Measurements from ENCODE around the gene RNF167.
A peak's percentile ranks its signal among the peaks of the same experiment; 100 is the strongest.
"Not testable (repeated sequence)": the region's sequence is repeated elsewhere in the genome, so short reads cannot be mapped to it uniquely, and the experiment has no call there.

RNF167 gene

DNA sequence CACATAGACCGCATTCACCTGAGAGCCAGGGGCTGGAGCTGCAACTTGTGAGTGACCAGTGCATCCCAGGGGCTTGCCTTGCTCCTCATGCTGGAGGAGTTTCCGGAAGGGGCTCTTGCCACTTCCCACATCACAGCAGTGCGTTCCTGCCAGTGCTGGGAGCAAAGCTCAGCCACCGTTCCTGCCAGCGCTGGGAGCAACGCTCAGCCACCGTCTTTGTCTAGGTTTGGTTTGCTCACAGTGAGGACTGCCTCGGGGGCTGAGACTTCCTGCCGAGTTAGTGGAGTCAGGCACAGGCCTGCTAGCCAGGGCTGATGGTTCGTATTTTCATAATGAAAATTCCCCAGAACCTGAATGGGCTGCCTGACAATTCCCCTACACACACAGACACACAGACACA lies 31.8 kb upstream of the RNF167 start:
- no peak overlapping the region for H3K4me3 ChIP-seq (ENCODE audit: low read length)
- TF ChIP-seq, protein P1, sequence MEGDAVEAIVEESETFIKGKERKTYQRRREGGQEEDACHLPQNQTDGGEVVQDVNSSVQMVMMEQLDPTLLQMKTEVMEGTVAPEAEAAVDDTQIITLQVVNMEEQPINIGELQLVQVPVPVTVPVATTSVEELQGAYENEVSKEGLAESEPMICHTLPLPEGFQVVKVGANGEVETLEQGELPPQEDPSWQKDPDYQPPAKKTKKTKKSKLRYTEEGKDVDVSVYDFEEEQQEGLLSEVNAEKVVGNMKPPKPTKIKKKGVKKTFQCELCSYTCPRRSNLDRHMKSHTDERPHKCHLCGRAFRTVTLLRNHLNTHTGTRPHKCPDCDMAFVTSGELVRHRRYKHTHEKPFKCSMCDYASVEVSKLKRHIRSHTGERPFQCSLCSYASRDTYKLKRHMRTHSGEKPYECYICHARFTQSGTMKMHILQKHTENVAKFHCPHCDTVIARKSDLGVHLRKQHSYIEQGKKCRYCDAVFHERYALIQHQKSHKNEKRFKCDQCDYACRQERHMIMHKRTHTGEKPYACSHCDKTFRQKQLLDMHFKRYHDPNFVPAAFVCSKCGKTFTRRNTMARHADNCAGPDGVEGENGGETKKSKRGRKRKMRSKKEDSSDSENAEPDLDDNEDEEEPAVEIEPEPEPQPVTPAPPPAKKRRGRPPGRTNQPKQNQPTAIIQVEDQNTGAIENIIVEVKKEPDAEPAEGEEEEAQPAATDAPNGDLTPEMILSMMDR (conservative IDR thresholded peaks at IDR 0.05; ENCODE audit: low read depth, low read length): no peak
- DNase-seq (ENCODE audit: low read depth): no peak

DNA sequence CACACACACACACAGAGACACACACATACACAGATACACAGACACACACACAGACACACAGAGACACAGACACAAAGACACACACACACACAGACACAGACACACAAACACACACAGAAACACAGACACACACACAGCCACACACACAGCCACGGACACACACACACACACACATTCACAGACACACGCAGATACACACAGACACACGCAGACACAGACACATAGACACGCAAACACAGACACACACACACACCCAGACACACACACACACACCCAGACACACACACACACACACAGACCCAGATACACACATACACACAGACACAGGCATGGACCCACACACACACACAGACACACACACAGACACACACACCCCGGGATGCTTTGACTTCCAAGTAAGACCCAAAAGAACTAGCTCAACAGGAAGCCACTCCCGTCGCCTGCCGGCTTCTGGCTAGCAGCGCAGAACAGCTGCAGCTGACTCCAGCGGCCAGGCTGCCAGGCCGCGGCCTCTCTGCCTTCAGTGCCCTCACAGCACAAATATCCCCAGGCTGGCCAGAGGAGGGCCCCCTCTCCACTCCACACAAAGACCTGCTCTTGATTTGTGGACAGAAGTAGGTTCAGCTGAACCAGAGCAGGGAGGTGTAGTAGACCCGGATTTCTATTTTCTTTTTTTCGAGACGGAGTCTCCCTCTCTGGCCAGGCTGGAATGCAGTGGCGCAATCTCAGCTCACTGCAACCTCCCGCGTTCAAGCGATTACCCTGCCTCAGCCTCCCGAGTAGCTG lies 31.2 kb upstream of the RNF167 start:
- H3K4me3 ChIP-seq (ENCODE audit: low read length): no peak overlapping the region
- DNase-seq (ENCODE audit: low read depth): peak; percentile 62

DNA sequence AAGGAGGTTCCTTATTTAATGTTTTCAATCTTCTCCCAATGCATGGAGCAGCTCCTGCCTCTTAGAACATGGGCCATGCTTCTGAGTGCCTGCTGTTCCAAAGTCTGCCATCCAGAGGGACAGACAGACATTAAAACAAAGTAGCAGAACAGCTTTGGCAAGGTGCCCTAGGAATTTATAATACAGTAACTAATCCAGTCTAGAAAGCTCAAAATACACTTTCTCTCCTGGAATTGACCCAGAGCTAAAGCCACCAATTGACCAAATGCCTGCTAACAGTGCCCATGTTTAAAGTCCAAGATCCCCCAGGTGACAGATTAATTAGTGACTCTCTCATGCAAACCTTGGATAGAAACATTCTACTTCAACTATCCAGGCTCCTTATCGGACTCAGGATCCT lies 26.1 kb upstream of the RNF167 start:
- TF ChIP-seq, protein P1 (conservative IDR thresholded peaks at IDR 0.05; ENCODE audit: low read depth, low read length): peak; percentile 31
- no peak overlapping the region for H3K4me3 ChIP-seq (ENCODE audit: low read length)
- peak; percentile 69 for DNase-seq (ENCODE audit: low read depth)

More for the DNA sequence above, 31.2 kb upstream of the RNF167 start:
- TF ChIP-seq, protein P1 (conservative IDR thresholded peaks at IDR 0.05; ENCODE audit: low read depth, low read length): peak; percentile 87

DNA sequence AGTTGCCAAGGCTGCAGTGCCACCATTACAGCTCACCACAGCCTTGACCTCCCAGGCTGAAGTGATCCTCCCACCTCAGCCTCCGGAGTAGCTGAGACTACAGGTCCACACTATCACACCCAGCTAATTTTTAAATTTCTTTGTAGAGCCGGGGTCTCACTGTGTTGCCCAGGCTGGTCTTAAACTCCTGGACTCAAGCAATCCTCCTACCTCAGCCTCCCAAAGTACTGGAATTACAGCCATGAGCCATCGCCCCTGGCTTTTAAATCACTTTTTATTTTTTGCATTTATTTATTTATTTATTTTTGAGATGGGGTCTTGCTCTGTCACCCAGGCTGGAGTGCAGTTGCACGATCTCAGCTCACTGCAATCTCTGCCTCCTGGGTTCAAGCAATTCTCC lies 25.5 kb upstream of the RNF167 start:
- DNase-seq (ENCODE audit: low read depth); H3K4me3 ChIP-seq (ENCODE audit: low read length): not testable (repeated sequence)

DNA sequence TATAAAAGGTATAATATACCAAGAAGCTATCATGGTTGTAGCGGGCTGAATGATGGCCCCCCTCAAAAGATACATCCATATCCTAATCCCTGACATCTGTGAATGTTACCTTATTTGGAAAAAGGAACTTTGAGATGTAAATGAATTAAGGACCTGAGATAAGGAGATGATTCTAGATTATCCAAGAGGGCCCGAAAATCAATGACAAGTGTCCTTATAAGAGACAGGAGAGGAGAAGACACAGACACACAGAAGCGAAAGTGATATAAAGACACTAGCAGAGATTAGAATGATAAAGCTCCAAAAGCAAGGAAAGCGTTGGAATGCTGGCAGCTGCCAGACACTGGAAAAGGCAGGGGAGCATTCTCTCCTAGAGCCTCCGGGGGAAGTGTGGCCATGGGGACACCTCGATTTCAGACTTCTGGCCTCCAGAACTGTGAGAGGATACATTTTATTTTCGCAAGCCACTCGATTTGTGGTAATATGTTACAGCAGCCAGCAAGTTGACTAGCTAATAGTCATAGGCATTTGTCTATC lies 20.5 kb upstream of the RNF167 start:
- TF ChIP-seq, protein P1 (conservative IDR thresholded peaks at IDR 0.05; ENCODE audit: low read depth, low read length): no peak
- DNase-seq (ENCODE audit: low read depth): no peak
- no peak overlapping the region for H3K4me3 ChIP-seq (ENCODE audit: low read length)

DNA sequence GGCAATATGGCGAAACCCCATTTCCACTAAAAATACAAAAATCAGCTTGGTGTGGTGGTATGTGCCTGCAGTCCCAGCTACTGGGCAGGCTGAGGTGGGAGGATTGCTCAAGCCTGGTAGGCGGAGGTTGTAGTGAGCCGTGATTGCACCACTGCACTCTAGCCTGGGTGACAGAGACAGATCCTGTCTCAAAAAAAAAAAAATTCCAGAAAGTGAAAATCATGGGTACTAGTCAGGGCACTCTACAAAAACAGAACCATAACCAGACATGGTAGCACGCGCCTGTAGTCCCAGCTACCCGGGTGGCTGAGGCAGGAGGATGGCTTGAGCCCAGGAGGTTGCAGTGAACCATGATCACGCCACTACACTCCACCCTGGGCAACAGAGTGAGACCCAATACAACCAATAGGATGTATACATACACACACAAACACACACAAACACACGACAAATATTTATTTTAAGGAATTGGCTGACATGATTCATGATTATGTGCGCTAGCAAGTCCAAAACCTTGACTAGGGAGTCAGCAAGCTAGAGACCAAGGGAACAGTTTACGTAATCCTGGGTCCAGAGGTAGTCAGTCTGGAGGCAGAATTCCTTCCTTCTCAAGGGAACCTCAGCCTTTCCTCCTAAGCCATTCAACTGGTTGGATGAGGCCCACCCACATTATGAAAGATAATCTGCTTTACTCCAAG lies 19.6 kb upstream of the RNF167 start:
- no peak for DNase-seq (ENCODE audit: low read depth)
- TF ChIP-seq, protein P1 (conservative IDR thresholded peaks at IDR 0.05; ENCODE audit: low read depth, low read length): no peak

DNA sequence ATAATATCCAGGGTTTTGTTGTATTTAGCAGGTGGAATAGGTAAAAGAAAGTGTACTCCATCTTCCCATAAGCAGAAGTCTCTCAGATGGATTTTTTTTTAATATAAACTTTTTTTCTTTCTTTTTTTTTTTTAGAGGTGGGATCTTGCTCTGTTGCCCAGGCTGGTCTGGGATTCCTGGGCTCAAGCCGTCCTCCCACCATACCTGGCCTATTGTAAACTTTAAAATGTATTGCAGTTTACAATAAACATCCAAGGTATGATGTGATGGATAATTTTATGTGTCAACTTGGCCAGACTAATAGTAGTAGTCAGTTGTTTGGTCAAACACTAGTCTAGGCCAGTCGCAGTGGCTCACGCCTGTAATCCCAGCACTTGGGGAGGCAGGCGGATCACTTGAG lies 18.7 kb upstream of the RNF167 start:
- no peak for DNase-seq (ENCODE audit: low read depth)
- TF ChIP-seq, protein P1 (conservative IDR thresholded peaks at IDR 0.05; ENCODE audit: low read depth, low read length): no peak
- H3K4me3 ChIP-seq (ENCODE audit: low read length): no peak overlapping the region

More for the DNA sequence above, 19.6 kb upstream of the RNF167 start:
- no peak overlapping the region for H3K4me3 ChIP-seq (ENCODE audit: low read length)

DNA sequence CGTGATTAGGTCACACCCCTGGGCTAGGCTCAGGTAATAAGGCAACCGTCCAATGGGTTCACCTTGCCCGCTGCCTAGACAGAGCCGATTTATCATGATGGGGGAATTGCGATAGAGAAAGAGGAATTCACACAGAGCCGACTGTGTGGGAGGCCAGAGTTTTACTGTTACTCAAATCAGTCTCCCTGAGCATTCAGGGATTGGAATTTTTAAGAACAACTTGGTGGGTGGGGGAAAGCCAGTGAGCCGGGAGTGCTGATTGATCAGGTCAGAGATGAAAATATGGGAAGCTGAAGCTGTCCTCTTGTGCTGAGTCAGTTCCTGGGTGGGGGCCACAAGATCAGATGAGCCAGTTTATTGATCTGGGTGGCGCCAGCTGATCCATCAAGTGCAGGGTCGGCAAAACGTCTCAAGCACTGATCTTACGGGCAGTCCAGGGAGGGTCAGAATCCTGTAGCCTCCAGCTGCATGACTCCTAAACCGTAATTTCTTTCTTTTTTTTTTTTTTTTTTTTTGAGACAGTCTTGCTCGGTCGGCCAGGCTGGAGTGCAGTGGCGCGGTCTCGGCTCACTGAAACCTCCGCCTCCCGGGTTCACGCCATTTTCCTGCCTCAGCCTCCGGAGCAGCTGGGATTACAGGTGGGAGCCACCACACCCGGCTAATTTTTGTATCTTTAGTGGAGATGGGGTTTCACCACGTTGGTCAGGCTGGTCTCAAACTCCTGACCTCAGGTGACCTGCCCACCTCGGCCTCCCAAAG lies 13.3 kb upstream of the RNF167 start:
- H3K4me3 ChIP-seq (ENCODE audit: low read length); DNase-seq (ENCODE audit: low read depth): not testable (repeated sequence)

All from retinal pigment epithelial cell (primary cell).